OCI-LY7 (cell line): ENCODE measurements around the gene FOXA2.

ENCODE experiments used
- CTCF ChIP-seq: fragments of 200-600 bp; sonication (generic); conservative IDR thresholded peaks from 2 replicates; pipeline ENCODE4 v1.5.1; 2014; ENCODE audit warnings: mild to moderate bottlenecking, antibody characterized with exemption, low read length, moderate library complexity, mixed read lengths
- EZH2phosphoT487 ChIP-seq: fragments of 200-600 bp; sonication (generic); IDR thresholded peaks from 2 replicates; pipeline ENCODE4 v1.6.1; 2018; ENCODE audit warnings: low read depth, borderline replicate concordance, mild to moderate bottlenecking, mixed run types, antibody characterized with exemption, low read length, moderate library complexity, mixed read lengths

DNA sequence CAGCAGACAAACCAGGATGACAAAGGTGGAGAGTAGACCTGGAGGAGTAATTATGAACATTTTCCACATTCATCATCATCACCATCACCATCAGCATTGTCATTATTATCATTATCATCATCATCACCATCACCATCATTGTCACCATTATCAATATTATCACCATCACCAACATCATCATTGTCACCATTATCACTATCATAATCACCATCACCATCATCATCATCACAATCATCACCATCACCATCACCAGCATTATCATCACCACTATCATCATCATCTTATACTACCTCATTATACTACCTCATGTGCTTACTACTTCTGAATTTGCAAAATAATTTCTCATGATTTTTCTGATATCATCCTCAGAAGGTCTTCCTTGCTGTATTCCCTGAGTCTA lies 39.3 kb downstream of the FOXA2 start:
- TF ChIP-seq CTCF = no peak
- no peak for TF ChIP-seq EZH2phosphoT487
